K562 (cell line): Measurements from ENCODE around the gene LBH. TPM values are rescaled to one million over a fixed set of nuclear protein-coding genes. Genes with fewer than 3 reads are reported as not detected.
A peak's percentile ranks its signal among the peaks of the same experiment; 100 is the strongest.

ENCODE experiments used
- AFF4 ChIP-seq: sonication (generic); formaldehyde crosslinking; IDR thresholded peaks from 2 replicates; pipeline ENCODE4 v1.8.0; 2023; ENCODE audit warnings: mild to moderate bottlenecking, missing genetic modification reagents
- BRD9 ChIP-seq: fragments of 450-650 bp; IDR thresholded peaks from 2 replicates; pipeline ENCODE4 v1.6.1; 2018; ENCODE audit warnings: low read depth; ENCODE audit not compliant: partially characterized antibody
- CBX2 ChIP-seq: fragments of 200-600 bp; sonication (generic); IDR thresholded peaks from one replicate; pipeline ENCODE4 v1.6.1; 2012; ENCODE audit warnings: mild to moderate bottlenecking, low read length, inconsistent platforms; ENCODE audit not compliant: insufficient read depth, poor library complexity, severe bottlenecking
- GTF3C2 ChIP-seq: IDR thresholded peaks from 3 replicates; pipeline ENCODE4 v1.6.1; 2011; ENCODE audit warnings: borderline replicate concordance, mild to moderate bottlenecking, moderate library complexity; ENCODE audit not compliant: insufficient read length; ENCODE audit errors: extremely low read depth
- HDAC6 ChIP-seq: IDR thresholded peaks from 2 replicates; pipeline ENCODE4 v1.6.1; 2012; ENCODE audit warnings: low read depth, mild to moderate bottlenecking, control low read depth, inconsistent platforms, low read length, moderate library complexity
- HINFP ChIP-seq: fragments of 450-650 bp; conservative IDR thresholded peaks from 2 replicates; pipeline ENCODE4 v1.6.1; 2016; ENCODE audit warnings: missing genetic modification characterization, low read depth, mild to moderate bottlenecking, control low read depth, missing compliant biosample characterization
- IFI16 ChIP-seq: fragments of 250-450 bp; sonication (Bioruptor Pico); IDR thresholded peaks from 2 replicates; pipeline ENCODE4 v2.1.2; 2022; ENCODE audit warnings: mild to moderate bottlenecking, inconsistent platforms
- KLF16 ChIP-seq: IDR thresholded peaks from 2 replicates; pipeline ENCODE4 v1.6.1; 2016; ENCODE audit warnings: antibody characterized with exemption
- TCF7L2 ChIP-seq: fragments of 150-350 bp; IDR thresholded peaks from 2 replicates; pipeline ENCODE4 v1.6.1; 2016; ENCODE audit warnings: low read depth, mild to moderate bottlenecking, low read length, moderate library complexity
- TEAD4 ChIP-seq, 2 experiments: sonication (generic) in 1 of 2; formaldehyde crosslinking in 1 of 2; IDR thresholded peaks; 2 replicates each; pipeline versions ENCODE4 v1.6.1 to v1.8.0; 2012 to 2022; ENCODE audit warnings: borderline replicate concordance in 1 of 2, inconsistent platforms in 1 of 2, low read length in 1 of 2, mild to moderate bottlenecking in 1 of 2, missing genetic modification reagents in 1 of 2
- ZNF668 ChIP-seq: fragments of 250-450 bp; sonication (Bioruptor Pico); IDR thresholded peaks from 2 replicates; pipeline ENCODE4 v1.8.0; 2022; ENCODE audit warnings: mild to moderate bottlenecking, inconsistent platforms
- ZNF764 ChIP-seq: fragments of 250-450 bp; sonication (Bioruptor Pico); IDR thresholded peaks from 2 replicates; pipeline ENCODE4 v1.4.0; 2020; ENCODE audit warnings: low read depth, mild to moderate bottlenecking, moderate library complexity
- polyA plus RNA-seq, 8 experiments: library from polyadenylated mRNA; depleted of rRNA in 4 of 8; stranded (reverse) in 5 of 8; unstranded in 3 of 8; fragments of >200 nt; fragmentation: Nextera tagmentation in 2 of 8; fragmentation: Illumina TruSeq in 1 of 8; extraction: Ambion mirVana in 2 of 8; extraction: Trizol in 1 of 8; gene quantifications; 2 replicates each; pipeline versions ENCODE4 v1.2.1 to v1.2.3, GENCODE V29; 2011 to 2014; ENCODE audit warnings: inconsistent platforms in 1 of 8, missing spikeins in 1 of 8
- total RNA-seq, 7 experiments: library from RNA; depleted of rRNA in 6 of 7; stranded (reverse); fragments of >200 nt in 6 of 7; fragmentation: Illumina TruSeq in 2 of 7; extraction: Trizol in 2 of 7; gene quantifications; 2 replicates each; pipeline versions ENCODE4 v1.2.1 to v1.2.3, GENCODE V29; 2011 to 2021; ENCODE audit warnings: low replicate concordance in 1 of 7

LBH gene
- total and polyA plus RNA-seq, 9 of the 15 experiments (the other 6 are each of a cell fraction or from before 2014, with no cell fraction given), result 3.1 to 13.4 (median 7.4) TPM

- TF ChIP-seq GTF3C2 (no peak), ZNF764 (no peak), HDAC6 (no peak), AFF4 (CRISPR knock-in tag) (no peak), TEAD4 (IDR thresholded peaks at IDR 0.05; ENCODE audit: low read length) (peak; percentile 70; the same call in 1 of the 2 replicates), TEAD4 (CRISPR knock-in tag; IDR thresholded peaks at IDR 0.05; ENCODE audit: borderline replicate concordance) (no peak), IFI16 (CRISPR knock-in tag) (no peak), CBX2 (no peak), KLF16 (0 out of 2 replicates have a peak, but pooled peaks have one; percentile 29), TCF7L2 (no peak), ZNF668 (CRISPR knock-in tag) (no peak), BRD9 (no peak), HINFP (tag) (no peak)
Observed at GRCh38 chr2:30230497-30231211, 680 bp upstream of the LBH start (continued).
